Activated effector memory CD4-positive, alpha-beta T cell treated with Interleukin-2 at 50 U/mL for 16 hours (primary cell): ENCODE data around the gene CALN1.

Experiments used
- DNase-seq: peaks from one replicate; pipeline ENCODE4 v3.0.0-alpha.2; 2020

Gene CALN1

GRCh38 chr7:72028267-72028666 lies 383.9 kb downstream of the CALN1 start:
- no peak for DNase-seq

GRCh38 chr7:72025381-72025960 lies 386.7 kb downstream of the CALN1 start:
- no peak for DNase-seq

DNA sequence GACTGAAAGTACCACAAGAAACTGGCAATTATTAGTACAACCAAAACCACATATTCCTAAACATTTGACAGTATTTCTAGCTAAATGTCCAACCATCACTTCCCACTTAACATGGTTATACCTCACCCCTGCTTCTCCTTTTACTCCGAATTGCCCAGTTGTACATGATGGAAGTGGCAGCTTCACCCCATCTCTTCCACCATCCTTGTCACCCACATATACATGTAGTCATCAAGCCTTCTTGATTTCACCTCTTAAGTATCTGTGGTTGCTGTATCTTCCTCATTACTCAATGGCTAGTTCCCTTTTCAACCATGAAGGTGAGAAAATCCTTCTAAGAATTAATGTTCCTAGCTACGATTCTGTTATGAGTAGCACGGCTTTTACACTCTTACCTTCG lies 388.2 kb downstream of the CALN1 start:
- no peak for DNase-seq

DNA sequence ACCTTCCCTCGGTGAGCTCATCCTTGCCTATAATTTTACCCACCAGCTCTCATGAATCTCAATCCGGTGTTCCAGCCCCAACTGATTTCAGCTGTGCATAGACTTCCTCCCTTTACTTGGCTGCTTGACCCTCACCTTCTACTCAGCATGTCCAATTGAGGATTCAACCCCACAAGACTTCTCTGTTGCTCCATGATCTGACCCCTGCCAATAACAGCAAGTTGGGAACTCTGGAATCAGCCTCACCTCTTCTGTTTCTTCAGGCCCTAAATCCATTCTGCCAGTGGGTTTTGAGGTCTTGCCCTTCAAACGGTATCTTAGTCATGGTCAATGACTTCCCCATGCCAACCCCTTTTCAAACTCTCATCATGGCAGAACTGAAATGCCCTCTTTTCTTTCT lies 390.4 kb downstream of the CALN1 start:
- DNase-seq = no peak

DNA sequence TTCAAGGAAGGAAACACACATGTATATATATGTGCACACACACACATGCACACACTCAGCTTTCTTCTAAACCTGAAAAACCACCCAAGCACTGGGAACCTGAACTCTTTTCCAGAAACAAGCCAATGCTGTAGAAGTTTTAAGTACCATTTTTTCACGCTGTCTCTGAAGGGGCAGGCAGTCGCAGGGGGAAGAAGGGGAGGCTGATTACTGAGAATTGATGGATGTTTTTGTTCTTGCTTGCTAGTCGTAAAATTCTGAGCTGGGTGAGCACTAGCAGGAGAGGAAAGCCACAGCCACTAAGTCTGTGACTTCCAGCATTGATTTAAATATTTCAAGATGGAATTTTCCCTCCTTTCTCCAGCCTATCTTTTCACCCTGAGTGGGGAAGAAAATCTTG lies 391.8 kb downstream of the CALN1 start:
- DNase-seq = no peak

DNA sequence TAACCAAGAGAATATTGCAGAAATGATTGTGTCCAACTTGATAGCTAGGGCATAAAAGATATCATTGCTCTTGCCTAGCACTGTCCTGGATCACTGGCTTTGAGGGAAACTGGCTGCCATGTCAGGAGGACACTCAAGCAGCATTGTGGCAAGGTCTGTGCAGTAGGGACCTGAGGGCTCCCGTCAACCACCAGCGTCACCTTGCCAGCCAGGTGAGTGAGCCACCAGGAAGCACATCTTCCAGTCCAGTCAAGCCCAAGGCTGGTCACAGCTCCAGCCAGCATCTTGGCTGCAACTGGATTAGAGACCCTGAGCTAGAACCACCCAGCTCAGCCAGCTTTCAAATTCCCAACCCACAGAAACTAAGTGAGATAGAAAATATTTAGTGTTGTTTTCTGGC lies 392.7 kb downstream of the CALN1 start:
- no peak for DNase-seq

GRCh38 chr7:72017756-72018155 lies 394.4 kb downstream of the CALN1 start:
- no peak for DNase-seq

- DNase-seq = no peak
Measured at GRCh38 chr7:72016574-72016973, 395.6 kb downstream of the CALN1 start.

DNA sequence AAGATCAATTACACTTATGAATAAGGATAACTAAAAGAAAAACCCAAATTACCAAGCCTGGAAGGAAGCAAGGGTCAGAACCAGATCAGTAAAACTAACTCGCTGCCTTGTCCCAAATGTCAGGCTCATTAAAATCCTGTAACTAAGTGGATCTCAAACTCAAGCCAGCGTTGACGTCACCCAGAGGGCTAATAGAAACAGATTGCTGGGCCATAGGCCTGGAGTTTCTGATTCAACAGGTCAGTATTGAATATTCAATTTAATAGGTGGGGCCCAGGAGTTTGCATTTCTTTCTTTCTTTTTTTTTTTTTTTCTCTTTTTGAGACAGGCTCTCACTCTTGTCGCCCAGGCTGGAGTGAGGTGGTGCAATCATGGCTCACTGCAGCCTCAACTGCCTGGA lies 397.0 kb downstream of the CALN1 start:
- no peak for DNase-seq

- DNase-seq = no peak
Measured at GRCh38 chr7:72007018-72007417, 405.1 kb downstream of the CALN1 start.

DNA sequence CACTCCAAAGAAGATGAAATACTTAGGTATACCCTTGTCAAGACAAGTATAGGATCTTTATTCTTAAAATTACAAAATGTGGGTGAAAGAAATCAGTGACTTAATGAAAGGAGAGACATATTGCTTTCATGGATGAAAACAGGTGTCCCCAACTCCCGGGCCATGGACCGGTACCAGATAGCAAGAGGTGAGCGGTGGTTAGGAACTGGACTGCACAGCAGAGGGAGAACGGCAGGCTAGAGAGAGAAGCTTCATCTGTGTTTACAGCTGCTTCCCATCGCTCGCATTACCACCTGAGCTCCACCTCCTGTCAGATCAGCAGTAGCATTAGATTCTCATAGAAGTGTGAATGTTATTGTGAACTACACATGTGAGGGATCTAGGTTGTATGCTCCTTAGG lies 408.9 kb downstream of the CALN1 start:
- DNase-seq = no peak

DNA sequence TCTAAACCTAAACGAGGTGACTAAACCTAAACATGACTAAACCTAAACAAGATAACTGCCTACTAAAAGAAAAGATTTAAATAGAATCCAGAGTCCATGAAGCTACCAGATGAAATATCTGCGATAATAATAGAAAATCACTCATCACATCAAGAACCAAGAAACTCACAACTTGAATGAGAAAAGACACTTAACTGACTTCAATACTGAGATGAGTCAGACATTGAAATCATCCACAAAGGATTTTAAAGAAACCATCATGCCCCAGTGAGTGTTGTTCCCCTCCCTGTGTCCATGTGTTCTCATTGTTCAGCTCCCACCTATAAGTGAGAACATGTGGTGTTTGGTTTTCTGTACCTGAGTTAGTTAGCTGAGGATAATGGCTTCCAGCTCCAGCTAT lies 416.0 kb downstream of the CALN1 start:
- no peak for DNase-seq

DNA sequence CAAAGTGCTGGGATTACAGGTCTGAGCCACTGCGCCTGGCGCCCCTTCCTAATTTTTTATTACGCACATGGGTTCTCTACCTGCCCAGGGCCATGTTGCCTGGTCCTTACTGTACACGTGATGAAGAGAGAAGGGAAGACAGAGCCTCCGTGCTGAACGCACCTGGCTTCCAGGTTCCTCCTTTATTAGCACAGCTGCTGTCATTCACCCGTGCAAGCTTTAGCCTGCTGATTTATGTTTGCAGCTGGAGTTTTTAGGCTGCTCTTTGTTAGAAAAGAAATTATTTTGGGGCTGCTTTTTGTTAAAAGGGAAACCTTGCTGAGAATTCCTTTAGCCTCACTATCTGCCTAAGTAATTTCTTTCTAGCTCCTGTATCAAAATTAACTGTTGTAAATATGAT lies 417.0 kb downstream of the CALN1 start:
- DNase-seq = no peak

DNA sequence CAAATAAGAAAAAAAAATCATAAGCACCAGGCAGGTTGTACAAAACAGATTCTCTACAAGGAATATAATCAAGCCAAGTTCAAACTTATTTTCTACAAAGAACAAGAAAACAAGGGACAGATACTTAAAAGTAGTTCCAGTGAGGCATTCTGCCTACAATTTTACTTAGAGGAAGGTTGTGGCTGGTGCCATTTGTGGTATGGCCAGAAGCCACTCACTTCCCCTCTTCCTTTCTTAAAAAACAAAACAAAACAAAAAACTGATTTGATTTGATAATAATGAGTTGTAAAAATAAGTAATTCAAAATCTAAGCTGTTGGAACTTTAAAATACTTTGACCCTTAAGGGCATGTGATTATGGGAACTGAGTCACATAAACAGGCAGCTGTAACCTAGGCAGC lies 420.6 kb downstream of the CALN1 start:
- DNase-seq = no peak

DNA sequence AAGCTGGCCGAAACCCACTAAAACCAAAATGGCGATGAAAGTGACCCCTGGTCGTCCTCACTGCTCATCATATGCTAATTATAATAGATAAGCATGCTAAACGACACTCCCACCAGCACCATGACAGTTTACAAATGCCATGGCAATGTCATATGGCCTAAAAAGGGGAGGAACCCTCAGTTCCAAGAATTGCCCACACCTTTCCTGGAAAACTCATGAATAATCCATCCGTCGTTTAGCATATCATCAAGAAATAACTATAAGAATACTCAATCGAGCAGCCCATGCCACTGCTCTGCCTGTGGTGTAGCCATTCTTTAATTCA lies 422.0 kb downstream of the CALN1 start:
- no peak for DNase-seq

DNA sequence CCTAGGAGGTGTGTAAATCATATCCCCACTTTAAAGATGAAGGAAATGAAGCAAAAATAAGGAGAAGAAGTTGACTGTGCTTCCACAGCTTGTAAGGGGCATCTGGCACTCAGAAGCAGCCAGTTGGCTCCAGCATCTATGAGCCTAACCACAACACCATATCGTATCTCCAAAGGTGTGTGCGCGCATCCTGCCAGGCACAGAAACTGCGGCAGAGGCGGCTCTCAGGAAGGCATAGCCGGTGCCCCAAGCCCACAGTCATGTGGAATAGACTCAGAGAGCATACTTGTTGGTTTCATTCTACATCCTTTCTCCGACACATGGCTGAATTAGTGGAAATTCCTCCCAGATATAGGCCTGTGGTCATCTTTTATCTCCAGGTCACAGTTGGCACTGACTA lies 423.9 kb downstream of the CALN1 start:
- no peak for DNase-seq

GRCh38 chr7:71987200-71987767 lies 424.9 kb downstream of the CALN1 start:
- no peak for DNase-seq

DNA sequence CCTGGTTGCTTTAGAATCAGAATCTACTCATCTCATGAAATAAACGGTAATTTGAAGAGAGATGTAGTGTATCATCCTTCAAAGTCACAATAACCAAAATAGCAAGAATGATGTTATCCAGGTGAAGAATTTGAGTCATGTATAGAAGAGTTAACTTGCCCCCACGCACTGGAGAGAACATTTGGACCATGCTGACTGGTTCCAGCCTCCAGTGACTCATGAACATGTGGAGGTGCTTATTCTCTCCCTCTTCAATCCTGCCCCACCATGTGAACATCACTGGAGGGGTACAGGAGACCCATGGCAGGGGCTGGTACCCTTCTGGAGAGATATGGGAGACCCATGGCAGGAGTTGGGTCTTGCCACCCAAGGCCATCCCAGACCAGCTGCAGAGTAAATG lies 427.8 kb downstream of the CALN1 start:
- no peak for DNase-seq

- DNase-seq = no peak
Measured at GRCh38 chr7:71982851-71983250, 429.3 kb downstream of the CALN1 start.

DNA sequence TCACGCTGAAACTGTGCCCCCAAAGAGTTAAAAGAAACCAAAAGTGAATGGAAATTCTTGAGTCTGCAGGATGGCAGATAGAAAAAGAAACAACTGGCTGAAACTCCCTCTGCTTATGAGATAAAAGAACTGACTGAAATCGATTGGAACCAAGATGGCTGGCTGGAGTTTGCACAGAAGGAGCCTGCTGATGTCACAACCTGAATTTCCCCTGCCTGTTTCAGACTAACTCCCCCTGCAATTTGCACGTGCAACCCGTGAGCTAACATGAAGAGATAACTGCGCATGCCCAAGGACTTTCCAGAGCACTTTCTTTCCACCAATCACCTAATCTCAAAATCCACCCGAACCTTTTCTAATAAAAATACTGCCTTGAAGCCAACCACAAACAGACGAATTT lies 435.5 kb downstream of the CALN1 start:
- DNase-seq = no peak

DNA sequence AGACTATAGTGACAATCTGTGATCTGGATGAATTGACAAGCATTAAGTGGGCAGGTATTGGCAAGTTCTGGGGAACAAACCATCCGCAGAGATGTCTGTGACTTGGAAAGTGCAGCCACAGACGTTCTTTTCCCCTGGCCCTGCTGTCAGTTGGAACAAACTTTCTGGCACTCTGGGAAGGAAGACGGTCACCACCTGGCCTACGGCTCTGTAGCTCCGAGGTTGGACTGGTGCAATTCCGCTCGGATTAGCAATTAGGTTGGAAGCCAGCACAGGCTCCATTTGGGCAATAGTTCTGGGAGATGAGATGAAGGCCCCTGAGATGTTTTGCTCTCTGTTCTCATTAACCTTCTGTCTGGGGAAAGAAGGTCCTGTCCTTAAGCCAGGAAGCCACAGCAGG lies 437.5 kb downstream of the CALN1 start:
- no peak for DNase-seq

DNA sequence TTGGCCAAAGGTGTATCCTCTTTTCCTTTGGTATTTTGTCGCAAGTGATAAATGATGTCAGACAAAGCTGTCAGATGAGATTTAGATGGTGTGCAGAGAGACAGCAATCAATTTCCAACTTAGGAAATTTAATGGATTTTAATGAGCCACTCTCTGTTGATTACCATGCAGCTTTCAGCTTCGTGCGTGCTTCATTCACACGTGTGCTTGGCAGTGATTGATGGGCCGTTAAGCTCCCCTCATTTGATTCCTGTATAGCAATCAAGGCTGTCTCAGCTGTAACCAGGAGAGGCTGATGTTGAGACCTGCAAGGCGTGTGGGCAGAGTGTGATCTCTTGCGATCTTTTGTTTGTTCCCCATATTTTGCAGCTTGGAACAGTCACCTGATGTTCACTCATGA lies 439.6 kb downstream of the CALN1 start:
- no peak for DNase-seq

- no peak for DNase-seq
Measured at GRCh38 chr7:71970725-71971124, 441.4 kb downstream of the CALN1 start.

GRCh38 chr7:71962636-71963035 lies 449.5 kb downstream of the CALN1 start:
- DNase-seq = no peak

DNA sequence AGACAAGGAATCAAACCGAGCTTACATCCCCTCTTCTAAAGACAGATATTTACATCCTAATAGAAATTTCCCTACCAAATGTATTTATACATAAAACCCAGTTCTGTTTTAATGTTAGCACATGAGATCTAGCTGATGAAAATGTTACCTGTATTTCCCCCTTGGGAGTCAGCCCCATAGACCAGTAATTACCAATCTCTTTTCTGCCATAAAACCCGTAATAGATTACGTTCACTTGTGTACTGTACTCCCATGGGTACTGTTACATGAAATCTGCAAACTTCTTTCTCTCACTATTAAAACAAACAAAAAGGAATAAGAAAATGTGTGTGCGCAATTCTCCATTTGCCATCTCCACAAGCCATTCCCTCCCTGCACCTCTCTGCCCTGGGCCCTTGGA lies 450.9 kb downstream of the CALN1 start:
- DNase-seq = no peak

DNA sequence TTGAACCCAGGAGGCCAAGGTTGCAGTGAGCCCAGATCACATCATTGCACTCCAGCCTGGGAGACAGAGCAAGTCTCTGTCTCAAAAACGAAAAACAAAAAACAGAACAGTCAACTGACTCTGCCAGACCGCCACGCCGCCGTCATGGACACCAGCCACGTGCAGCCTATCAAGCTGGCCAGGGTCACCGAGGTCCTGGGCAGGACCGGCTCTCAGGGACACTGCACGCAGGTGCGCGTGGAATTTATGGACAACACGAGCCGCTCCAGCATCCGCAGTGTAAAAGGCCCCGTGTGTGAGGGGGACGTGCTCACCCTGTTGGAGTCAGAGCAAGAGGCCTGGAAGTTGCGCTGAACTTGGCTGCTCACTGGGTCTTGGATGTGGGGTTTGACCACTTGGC lies 470.0 kb downstream of the CALN1 start:
- DNase-seq = no peak
